ENCODE measurements around the gene GYPB. TPM values are rescaled to one million over a fixed set of nuclear protein-coding genes. Genes with fewer than 3 reads are reported as not detected.
"Not testable (repeated sequence)": the region's sequence is repeated elsewhere in the genome, so short reads cannot be mapped to it uniquely, and the experiment has no call there.

The GYPB gene
- total and polyA plus RNA-seq, 2 of the 8 experiments (the other 6 are each of a cell fraction or from before 2014, with no cell fraction given): not detected

DNA sequence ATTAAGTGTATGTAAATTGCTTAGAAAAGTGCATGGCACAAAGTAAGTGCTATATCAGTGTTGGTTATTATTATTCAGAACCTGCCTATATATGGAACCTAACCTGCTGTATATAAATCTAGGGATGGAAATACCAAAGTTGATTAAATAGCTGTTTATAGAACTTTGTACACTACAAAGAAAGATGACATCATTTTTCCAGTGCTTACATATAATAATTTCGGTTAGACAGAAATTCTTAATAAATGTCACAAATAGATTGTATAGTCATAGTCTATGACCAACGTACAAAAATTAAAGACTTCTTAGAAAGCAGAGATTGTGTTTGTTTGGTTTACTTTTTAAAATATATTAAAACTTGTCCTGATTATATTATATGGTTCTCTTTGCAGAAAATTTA lies 4.4 kb downstream of the GYPB start:
- H3K18ac ChIP-seq (ENCODE audit: extremely low read depth, low read length): no peak overlapping the region
- H4K20me1 ChIP-seq (replicated peaks in 1 of 2; ENCODE audit: control insufficient read depth in 1 of 2, insufficient read depth in 2 of 2, low read length in 2 of 2): no peaks in the 10 kb centered on the region
- WGBS, 2 experiments (ENCODE audit: extremely low coverage in 1 of 2, insufficient coverage in 1 of 2, insufficient read length in 1 of 2, insufficient replicate concordance in 2 of 2, low coverage in 1 of 2, low lambda C conversion rate in 2 of 2, missing lambda C conversion rate in 1 of 2): 96% methylated on average over 2 of the region's 2 CpGs; no CpG with 5 or more reads in 1 of the 2 experiments
- CTCF ChIA-PET (ENCODE audit: partially characterized antibody): no interaction called here
- H3K36me3 ChIP-seq (ENCODE audit: control insufficient read depth in 2 of 4, insufficient read depth in 4 of 4, low read length in 3 of 4): no peaks in the 10 kb centered on the region
- H3K4me1 ChIP-seq (replicated peaks in 1 of 4; ENCODE audit: control insufficient read depth in 3 of 4, insufficient read depth in 4 of 4, low read length in 3 of 4): no peaks in the 10 kb centered on the region
- H2BK5ac ChIP-seq (ENCODE audit: low read depth, low read length): no peak overlapping the region
- H3K27me3 ChIP-seq (replicated peaks in 1 of 4; ENCODE audit: control insufficient read depth in 3 of 4, extremely low read depth in 1 of 4, insufficient read depth in 3 of 4, low read length in 3 of 4): no peaks in the 10 kb centered on the region
- no peak overlapping the region for H3K27ac ChIP-seq (ENCODE audit: low read depth, low read length)
- H3K4ac ChIP-seq (replicated peaks; ENCODE audit: insufficient read length, low read depth, low read length): no peak overlapping the region
- no peaks in the 10 kb centered on the region for H3K79me1 ChIP-seq (ENCODE audit: low read depth, low read length)
- no peak overlapping the region for H2AFZ ChIP-seq (ENCODE audit: low read length)
- DNase-seq (ENCODE audit: low read depth in 1 of 2, low spot score in 2 of 2) (no peak), FAIRE-seq (no peak)
- no peak overlapping the region for H3K9ac ChIP-seq (replicated peaks in 1 of 4; ENCODE audit: extremely low read depth in 1 of 4, low read depth in 3 of 4, low read length in 3 of 4)
- H2AK5ac ChIP-seq (ENCODE audit: low read depth, low read length): no peak overlapping the region
- no peak overlapping the region for H3K23ac ChIP-seq (ENCODE audit: insufficient read length)
- no peak overlapping the region for H3K4me2 ChIP-seq (ENCODE audit: insufficient read depth in 1 of 2, low read depth in 2 of 2, low read length in 2 of 2)
- no peak overlapping the region for H4K91ac ChIP-seq (replicated peaks; ENCODE audit: insufficient read length, low read length)
- H3K14ac ChIP-seq (ENCODE audit: insufficient read length): no peak overlapping the region
- no peak overlapping the region for H3K4me3 ChIP-seq (ENCODE audit: extremely low read depth in 1 of 4, insufficient read depth in 2 of 4, low read depth in 3 of 4, low read length in 4 of 4)
- no peaks in the 10 kb centered on the region for H3K79me2 ChIP-seq (ENCODE audit: control insufficient read depth in 1 of 2, insufficient read depth in 2 of 2, low read length in 2 of 2)
- no peak overlapping the region for H2BK15ac ChIP-seq (ENCODE audit: low read length)
- H3K56ac ChIP-seq (replicated peaks; ENCODE audit: insufficient read length, low read depth, low read length): no peak overlapping the region
- no peak overlapping the region for H2BK20ac ChIP-seq (ENCODE audit: low read length)
- no peaks in the 10 kb centered on the region for H3K9me3 ChIP-seq (ENCODE audit: insufficient read depth in 2 of 2, low read depth in 1 of 2, low read length in 1 of 2)
- H4K5ac ChIP-seq (ENCODE audit: insufficient read length, low read depth, low read length): no peak overlapping the region
- POLR2A ChIA-PET (ENCODE audit: partially characterized antibody): no interaction called here
- no peak overlapping the region for H2BK12ac ChIP-seq (ENCODE audit: low read depth, low read length)
- no peak overlapping the region for H2BK120ac ChIP-seq (replicated peaks; ENCODE audit: low read depth, low read length)
- H3K23me2 ChIP-seq (ENCODE audit: low read depth, low read length): no peaks in the 10 kb centered on the region
- H4K8ac ChIP-seq (ENCODE audit: extremely low read depth, insufficient read depth, low read length): no peak overlapping the region
- no peak for TF ChIP-seq POLR2AphosphoS5 (IDR thresholded peaks at IDR 0.05; ENCODE audit: low read depth, low read length)
- TF ChIP-seq SIX5 (IDR thresholded peaks at IDR 0.05; ENCODE audit: low read depth, low read length): no peak

DNA sequence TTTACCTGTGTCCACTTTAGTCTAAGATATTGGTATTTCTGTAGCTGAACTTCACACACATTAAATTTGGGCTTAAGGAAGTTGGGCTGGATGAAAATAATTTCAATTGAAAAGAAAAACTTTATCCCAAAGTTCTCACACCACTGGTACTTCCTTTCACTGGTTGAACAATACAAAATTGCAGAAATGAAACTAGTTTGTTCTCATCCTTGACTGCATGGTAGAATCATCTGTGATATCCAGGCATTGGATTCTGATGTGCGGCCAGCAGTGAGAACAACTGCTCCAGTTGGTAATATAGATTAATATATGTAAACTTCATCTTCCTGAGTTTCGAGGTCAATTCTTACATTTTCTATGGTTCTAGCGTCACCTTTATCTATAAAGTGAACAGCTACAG lies 10.6 kb downstream of the GYPB start:
- H3K9ac ChIP-seq (replicated peaks in 1 of 4; ENCODE audit: extremely low read depth in 1 of 4, low read depth in 3 of 4, low read length in 3 of 4); H3K36me3 ChIP-seq (ENCODE audit: control insufficient read depth in 2 of 4, insufficient read depth in 4 of 4, low read length in 3 of 4); H3K23ac ChIP-seq (ENCODE audit: insufficient read length); POLR2A ChIA-PET (ENCODE audit: partially characterized antibody); FAIRE-seq; H3K4me3 ChIP-seq (ENCODE audit: extremely low read depth in 1 of 4, insufficient read depth in 2 of 4, low read depth in 3 of 4, low read length in 4 of 4); H2AK5ac ChIP-seq (ENCODE audit: low read depth, low read length); CTCF ChIA-PET (ENCODE audit: partially characterized antibody); H2BK120ac ChIP-seq (replicated peaks; ENCODE audit: low read depth, low read length); DNase-seq (ENCODE audit: low read depth in 1 of 2, low spot score in 2 of 2); H3K27me3 ChIP-seq (replicated peaks in 1 of 4; ENCODE audit: control insufficient read depth in 3 of 4, extremely low read depth in 1 of 4, insufficient read depth in 3 of 4, low read length in 3 of 4); H4K5ac ChIP-seq (ENCODE audit: insufficient read length, low read depth, low read length); H3K27ac ChIP-seq (ENCODE audit: low read depth, low read length); H3K79me1 ChIP-seq (ENCODE audit: low read depth, low read length); H2BK12ac ChIP-seq (ENCODE audit: low read depth, low read length); H3K4me1 ChIP-seq (replicated peaks in 1 of 4; ENCODE audit: control insufficient read depth in 3 of 4, insufficient read depth in 4 of 4, low read length in 3 of 4); H3K56ac ChIP-seq (replicated peaks; ENCODE audit: insufficient read length, low read depth, low read length); H3K23me2 ChIP-seq (ENCODE audit: low read depth, low read length); H3K18ac ChIP-seq (ENCODE audit: extremely low read depth, low read length); H3K79me2 ChIP-seq (ENCODE audit: control insufficient read depth in 1 of 2, insufficient read depth in 2 of 2, low read length in 2 of 2); H2BK20ac ChIP-seq (ENCODE audit: low read length); H4K8ac ChIP-seq (ENCODE audit: extremely low read depth, insufficient read depth, low read length); H2AFZ ChIP-seq (ENCODE audit: low read length); H2BK15ac ChIP-seq (ENCODE audit: low read length); H3K4ac ChIP-seq (replicated peaks; ENCODE audit: insufficient read length, low read depth, low read length); H2BK5ac ChIP-seq (ENCODE audit: low read depth, low read length); H3K9me3 ChIP-seq (ENCODE audit: insufficient read depth in 2 of 2, low read depth in 1 of 2, low read length in 1 of 2); H4K20me1 ChIP-seq (replicated peaks in 1 of 2; ENCODE audit: control insufficient read depth in 1 of 2, insufficient read depth in 2 of 2, low read length in 2 of 2); H3K4me2 ChIP-seq (ENCODE audit: insufficient read depth in 1 of 2, low read depth in 2 of 2, low read length in 2 of 2); H3K14ac ChIP-seq (ENCODE audit: insufficient read length); H4K91ac ChIP-seq (replicated peaks; ENCODE audit: insufficient read length, low read length): not testable (repeated sequence)
- 94% methylated on average over 3 of the region's 3 CpGs; no CpG with 5 or more reads in 1 of the 2 experiments for WGBS, 2 experiments (ENCODE audit: extremely low coverage in 1 of 2, insufficient coverage in 1 of 2, insufficient read length in 1 of 2, insufficient replicate concordance in 2 of 2, low coverage in 1 of 2, low lambda C conversion rate in 2 of 2, missing lambda C conversion rate in 1 of 2)

Measured in H1 (cell line).